Heart left ventricle (tissue), 13 donors: ENCODE results near the gene RNASE12.

Experiments
- POLR2A ChIP-seq, 2 donors: fragments of 450-650 bp; IDR thresholded peaks; one replicate each; pipeline ENCODE4 v1.6.1; 2017; ENCODE audit warnings: antibody characterized with exemption in 2 of 2, mild to moderate bottlenecking in 2 of 2, moderate library complexity in 2 of 2
- TF ChIP-seq, protein P1 (sequence below), 12 donors: fragments of 200-600 bp; sonication (generic) in 4 of 12; IDR thresholded peaks; one replicate each; pipeline versions ENCODE4 v1.5.0 to v1.8.0; 2018 to 2022; ENCODE audit warnings: antibody characterized with exemption in 12 of 12, mild to moderate bottlenecking in 5 of 12
- donor health status: ischemic (EF 13 %, LVEDD 7.1; RV severe dilation, severe dysfunction).
- donor health status: DM: no; HTN: yes; CAD: no.
- donor health status: DM: no; HTN: no; CAD: no.
- donor health status: ischemic (EF 25% LVEDD 6.9; RV normal size, moderate dysfunction).
- donor health status: ischemic (EF 25% LVEDD 5.7; RV mildly dilated, moderate dysfunction).
- donor health status: ischemic (EF 35%, LVEDD 5.7; RV mildly dilated, moderate dysfunction).
- donor health status: nonischemic (EF 11% LVEDD 7.7; RV severe dilation, severe dysfunction).
- donor health status: DM: yes; HTN: yes; CAD: no.
- donor health status: PGD.
- donor health status: ischemic (EF 29% LVEDD 5.4; RV normal size, mild dysfunction).
- donor health status: nonischemic (EF 23%, LVEDD 6.1; RV moderate dilation, normal function).

DNA sequence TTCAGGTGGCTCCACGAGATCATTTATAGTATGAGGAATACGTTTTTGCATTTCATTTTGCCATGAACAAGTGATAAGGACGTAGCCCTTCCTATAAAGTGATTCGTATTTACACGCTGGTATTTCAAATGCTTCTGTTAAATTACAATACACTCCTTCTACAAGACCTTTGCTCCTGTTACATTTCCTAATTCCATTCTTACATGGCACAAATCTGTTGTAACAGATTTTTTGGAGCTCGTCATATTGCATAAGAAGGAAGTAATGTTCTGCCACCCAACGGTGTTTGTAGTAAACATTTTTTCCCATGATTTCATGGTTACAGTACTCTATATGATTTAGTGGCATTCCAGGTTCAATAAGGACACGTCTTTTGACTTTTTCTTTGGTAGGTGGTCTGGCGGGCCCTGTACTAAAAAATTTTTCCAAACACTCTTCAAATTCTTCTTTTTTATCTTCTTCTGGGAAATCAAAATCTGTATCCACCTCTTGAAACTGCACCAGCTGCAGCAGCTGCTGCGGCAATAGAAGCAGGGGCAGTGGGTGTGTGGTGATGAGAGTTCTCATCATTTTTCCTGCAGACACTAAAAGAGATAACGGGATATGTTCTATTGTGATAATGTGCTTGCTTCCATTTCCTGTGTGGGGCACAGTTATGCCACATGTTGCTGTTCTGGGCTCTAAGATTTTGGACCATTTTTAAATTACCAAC is 34.5 kb downstream of the RNASE12 start:
- TF ChIP-seq, protein P1, sequence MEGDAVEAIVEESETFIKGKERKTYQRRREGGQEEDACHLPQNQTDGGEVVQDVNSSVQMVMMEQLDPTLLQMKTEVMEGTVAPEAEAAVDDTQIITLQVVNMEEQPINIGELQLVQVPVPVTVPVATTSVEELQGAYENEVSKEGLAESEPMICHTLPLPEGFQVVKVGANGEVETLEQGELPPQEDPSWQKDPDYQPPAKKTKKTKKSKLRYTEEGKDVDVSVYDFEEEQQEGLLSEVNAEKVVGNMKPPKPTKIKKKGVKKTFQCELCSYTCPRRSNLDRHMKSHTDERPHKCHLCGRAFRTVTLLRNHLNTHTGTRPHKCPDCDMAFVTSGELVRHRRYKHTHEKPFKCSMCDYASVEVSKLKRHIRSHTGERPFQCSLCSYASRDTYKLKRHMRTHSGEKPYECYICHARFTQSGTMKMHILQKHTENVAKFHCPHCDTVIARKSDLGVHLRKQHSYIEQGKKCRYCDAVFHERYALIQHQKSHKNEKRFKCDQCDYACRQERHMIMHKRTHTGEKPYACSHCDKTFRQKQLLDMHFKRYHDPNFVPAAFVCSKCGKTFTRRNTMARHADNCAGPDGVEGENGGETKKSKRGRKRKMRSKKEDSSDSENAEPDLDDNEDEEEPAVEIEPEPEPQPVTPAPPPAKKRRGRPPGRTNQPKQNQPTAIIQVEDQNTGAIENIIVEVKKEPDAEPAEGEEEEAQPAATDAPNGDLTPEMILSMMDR (IDR thresholded peaks at IDR 0.05): no peak
- TF ChIP-seq POLR2A (IDR thresholded peaks at IDR 0.05): no peak
